ENCODE measurements around the gene PPIL4.
A peak's percentile ranks its signal among the peaks of the same experiment; 100 is the strongest.

Gene PPIL4

DNA sequence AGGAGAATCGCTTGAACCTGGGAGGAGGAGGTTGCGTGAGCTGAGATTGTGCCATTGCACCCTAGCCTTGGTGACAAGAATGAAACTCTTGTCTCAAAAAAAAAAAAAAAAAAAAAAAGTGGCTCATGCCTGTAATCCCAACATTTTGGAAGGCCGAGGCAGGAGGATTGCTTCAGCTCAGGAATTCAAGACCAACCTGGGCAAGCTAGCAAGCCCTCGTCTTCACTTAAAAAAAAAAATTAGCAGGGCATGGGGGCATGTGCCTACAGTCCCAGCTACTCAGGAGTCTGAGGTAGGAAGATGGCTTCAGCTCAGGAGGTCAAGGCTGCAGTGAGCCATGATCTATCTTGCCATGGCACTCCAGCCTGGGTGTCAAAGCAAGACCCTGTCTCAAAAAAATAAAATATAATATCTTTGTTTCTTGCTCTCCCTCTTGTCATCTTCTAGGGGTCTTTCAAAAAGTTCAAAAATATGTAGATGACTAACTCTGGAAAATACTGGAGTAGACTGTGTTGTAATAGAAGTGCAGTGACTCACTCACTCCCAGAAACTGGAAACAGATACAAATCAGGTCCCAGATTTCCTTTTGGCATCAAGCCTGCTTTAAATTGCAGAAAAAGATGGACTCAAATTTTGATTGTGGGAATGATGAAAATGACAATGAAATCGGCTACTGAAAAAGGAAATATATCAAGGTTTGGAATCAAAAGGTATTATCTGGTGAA lies 17.5 kb upstream of the PPIL4 start:
- Histone ChIP-seq H4K5ac (ENCODE audit: low read length) (no peak overlapping the region), H2AK5ac (ENCODE audit: low read length) (no peak overlapping the region), H2BK5ac (ENCODE audit: low read length) (no peak overlapping the region), H3K4me1 (ENCODE audit: control insufficient read depth, low read depth, low read length) (no peaks in the 10 kb centered on the region), H3K4ac (ENCODE audit: low read depth, low read length) (no peak overlapping the region), H3K79me1 (ENCODE audit: low read length) (peaks cover 7% of the 10 kb centered on the region), H3K79me2 (ENCODE audit: control insufficient read depth, insufficient read depth, low read length) (peaks cover 12% of the 10 kb centered on the region), H3K23ac (ENCODE audit: low read length) (no peak overlapping the region), H3K18ac (ENCODE audit: low read length) (no peak overlapping the region), H3K36me3 (ENCODE audit: control insufficient read depth, insufficient read depth, low read length) (no peaks in the 10 kb centered on the region), H3K27ac (ENCODE audit: low read depth, low read length) (no peak overlapping the region), H4K8ac (ENCODE audit: low read depth, low read length) (no peak overlapping the region), H3K9ac (ENCODE audit: low read length) (no peak overlapping the region), H2BK15ac (replicated peaks; ENCODE audit: low read depth) (no peak overlapping the region), H2BK120ac (ENCODE audit: low read depth, low read length) (no peak overlapping the region), H3K4me3 (ENCODE audit: low read length) (no peak overlapping the region), H3K56ac (ENCODE audit: low read length) (no peak overlapping the region), H3K4me2 (ENCODE audit: low read length) (no peak overlapping the region), H3K27me3 (ENCODE audit: insufficient read depth, low read length, poor library complexity) (no peaks in the 10 kb centered on the region)
- no CpG with 5 or more reads among the region's 5 CpGs for WGBS (ENCODE audit: extremely low coverage, insufficient coverage, low lambda C conversion rate)
- DNase-seq, result no peak

DNA sequence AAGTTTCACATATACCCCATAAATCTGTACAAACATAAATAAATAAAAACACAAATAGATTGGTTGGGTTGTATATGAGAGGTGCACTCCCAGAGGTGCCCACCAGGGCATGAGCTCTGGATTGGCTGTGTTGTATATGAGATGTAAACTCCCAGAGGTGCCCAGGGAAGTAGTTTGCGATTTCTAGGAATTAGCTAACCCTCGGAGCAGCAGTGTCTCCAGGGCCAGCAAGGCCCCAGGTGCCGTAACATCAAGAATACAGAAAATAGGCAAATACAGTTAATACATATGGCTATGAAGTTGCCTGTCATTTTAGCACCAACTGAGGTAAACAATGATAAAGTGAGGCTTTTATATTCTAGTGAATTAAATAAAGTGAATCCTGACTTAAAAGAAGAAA lies 14.9 kb upstream of the PPIL4 start:
- peak; percentile 29 for DNase-seq
- H3K18ac ChIP-seq (ENCODE audit: low read length), result no peak overlapping the region
- no peak overlapping the region for H2BK120ac ChIP-seq (ENCODE audit: low read depth, low read length)
- H4K5ac ChIP-seq (ENCODE audit: low read length), result no peak overlapping the region
- H3K79me2 ChIP-seq (ENCODE audit: control insufficient read depth, insufficient read depth, low read length), result no peaks in the 10 kb centered on the region
- no peak overlapping the region for H3K4me2 ChIP-seq (ENCODE audit: low read length)
- H3K36me3 ChIP-seq (ENCODE audit: control insufficient read depth, insufficient read depth, low read length), result no peaks in the 10 kb centered on the region
- H3K9ac ChIP-seq (ENCODE audit: low read length), result no peak overlapping the region
- no peak overlapping the region for H3K4me3 ChIP-seq (ENCODE audit: low read length)
- H3K4me1 ChIP-seq (ENCODE audit: control insufficient read depth, low read depth, low read length), result no peaks in the 10 kb centered on the region
- no CpG with 5 or more reads among the region's 3 CpGs for WGBS (ENCODE audit: extremely low coverage, insufficient coverage, low lambda C conversion rate)
- no peaks in the 10 kb centered on the region for H3K27me3 ChIP-seq (ENCODE audit: insufficient read depth, low read length, poor library complexity)
- no peak overlapping the region for H2BK5ac ChIP-seq (ENCODE audit: low read length)
- H3K23ac ChIP-seq (ENCODE audit: low read length), result no peak overlapping the region
- no peak overlapping the region for H3K27ac ChIP-seq (ENCODE audit: low read depth, low read length)
- no peak overlapping the region for H2BK15ac ChIP-seq (replicated peaks; ENCODE audit: low read depth)
- H3K56ac ChIP-seq (ENCODE audit: low read length), result no peak overlapping the region
- H3K79me1 ChIP-seq (ENCODE audit: low read length), result no peaks in the 10 kb centered on the region
- H3K4ac ChIP-seq (ENCODE audit: low read depth, low read length), result no peak overlapping the region
- H4K8ac ChIP-seq (ENCODE audit: low read depth, low read length), result no peak overlapping the region
- H2AK5ac ChIP-seq (ENCODE audit: low read length), result no peak overlapping the region

DNA sequence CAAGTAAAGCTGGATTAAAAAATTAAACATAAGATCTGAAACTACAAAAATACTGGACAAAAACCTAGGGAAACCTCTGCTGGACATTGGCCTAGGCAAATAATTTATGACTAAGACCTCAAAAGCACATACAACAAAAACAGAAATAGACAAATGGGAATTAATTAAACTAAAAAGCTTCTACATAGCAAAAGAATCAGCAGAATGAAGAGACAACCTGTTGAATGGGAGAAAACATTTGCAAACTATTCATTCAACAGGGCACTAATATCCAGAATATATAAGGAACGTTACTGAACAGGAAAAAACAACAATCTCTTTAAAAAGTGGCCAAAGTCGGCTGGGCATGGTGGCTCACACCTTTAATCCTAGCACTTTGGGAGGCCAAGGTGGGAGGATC lies 13.5 kb upstream of the PPIL4 start:
- Histone ChIP-seq H3K79me2 (ENCODE audit: control insufficient read depth, insufficient read depth, low read length) (no peaks in the 10 kb centered on the region), H3K18ac (ENCODE audit: low read length) (no peak overlapping the region), H3K27me3 (ENCODE audit: insufficient read depth, low read length, poor library complexity) (no peaks in the 10 kb centered on the region), H3K23ac (ENCODE audit: low read length) (no peak overlapping the region), H3K9ac (ENCODE audit: low read length) (no peak overlapping the region), H3K4me2 (ENCODE audit: low read length) (no peak overlapping the region), H2BK120ac (ENCODE audit: low read depth, low read length) (no peak overlapping the region), H3K56ac (ENCODE audit: low read length) (no peak overlapping the region), H4K5ac (ENCODE audit: low read length) (no peak overlapping the region), H2BK5ac (ENCODE audit: low read length) (no peak overlapping the region), H3K4me1 (ENCODE audit: control insufficient read depth, low read depth, low read length) (no peaks in the 10 kb centered on the region), H3K27ac (ENCODE audit: low read depth, low read length) (no peak overlapping the region), H3K36me3 (ENCODE audit: control insufficient read depth, insufficient read depth, low read length) (no peaks in the 10 kb centered on the region), H3K4me3 (ENCODE audit: low read length) (no peak overlapping the region), H2AK5ac (ENCODE audit: low read length) (no peak overlapping the region), H2BK15ac (replicated peaks; ENCODE audit: low read depth) (no peak overlapping the region), H4K8ac (ENCODE audit: low read depth, low read length) (no peak overlapping the region), H3K79me1 (ENCODE audit: low read length) (no peaks in the 10 kb centered on the region), H3K4ac (ENCODE audit: low read depth, low read length) (no peak overlapping the region)
- WGBS (ENCODE audit: extremely low coverage, insufficient coverage, low lambda C conversion rate), result no CpG with 5 or more reads among the region's 2 CpGs
- DNase-seq, result no peak

DNA sequence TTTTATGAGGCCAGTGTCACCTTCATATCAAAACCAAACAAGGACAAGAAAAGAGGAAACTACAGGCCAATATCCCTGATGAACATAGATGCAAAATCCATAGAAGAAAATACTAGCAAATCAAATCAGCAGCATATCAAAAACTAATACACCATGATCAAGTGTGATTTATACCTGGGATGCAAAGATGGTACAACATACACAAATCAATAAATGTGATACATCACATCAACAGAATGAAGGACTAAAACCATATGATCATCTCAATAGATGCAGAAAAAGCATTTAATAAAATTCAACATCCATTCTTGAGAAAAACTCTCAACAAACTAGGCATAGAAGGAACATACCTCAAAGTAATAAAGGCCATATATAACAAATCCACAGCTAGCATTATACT lies 12.2 kb upstream of the PPIL4 start:
- Histone ChIP-seq H2AK5ac (ENCODE audit: low read length) (no peak overlapping the region), H3K56ac (ENCODE audit: low read length) (no peak overlapping the region), H3K4me2 (ENCODE audit: low read length) (no peak overlapping the region), H3K9ac (ENCODE audit: low read length) (no peak overlapping the region), H3K4ac (ENCODE audit: low read depth, low read length) (no peak overlapping the region), H2BK15ac (replicated peaks; ENCODE audit: low read depth) (no peak overlapping the region), H2BK120ac (ENCODE audit: low read depth, low read length) (no peak overlapping the region), H3K18ac (ENCODE audit: low read length) (no peak overlapping the region), H3K79me1 (ENCODE audit: low read length) (no peaks in the 10 kb centered on the region), H3K4me1 (ENCODE audit: control insufficient read depth, low read depth, low read length) (no peaks in the 10 kb centered on the region), H3K27me3 (ENCODE audit: insufficient read depth, low read length, poor library complexity) (no peaks in the 10 kb centered on the region), H3K79me2 (ENCODE audit: control insufficient read depth, insufficient read depth, low read length) (no peaks in the 10 kb centered on the region), H4K5ac (ENCODE audit: low read length) (no peak overlapping the region), H4K8ac (ENCODE audit: low read depth, low read length) (no peak overlapping the region), H3K23ac (ENCODE audit: low read length) (no peak overlapping the region), H3K36me3 (ENCODE audit: control insufficient read depth, insufficient read depth, low read length) (no peaks in the 10 kb centered on the region), H3K27ac (ENCODE audit: low read depth, low read length) (no peak overlapping the region), H2BK5ac (ENCODE audit: low read length) (no peak overlapping the region), H3K4me3 (ENCODE audit: low read length) (no peak overlapping the region)
- no peak for DNase-seq

DNA sequence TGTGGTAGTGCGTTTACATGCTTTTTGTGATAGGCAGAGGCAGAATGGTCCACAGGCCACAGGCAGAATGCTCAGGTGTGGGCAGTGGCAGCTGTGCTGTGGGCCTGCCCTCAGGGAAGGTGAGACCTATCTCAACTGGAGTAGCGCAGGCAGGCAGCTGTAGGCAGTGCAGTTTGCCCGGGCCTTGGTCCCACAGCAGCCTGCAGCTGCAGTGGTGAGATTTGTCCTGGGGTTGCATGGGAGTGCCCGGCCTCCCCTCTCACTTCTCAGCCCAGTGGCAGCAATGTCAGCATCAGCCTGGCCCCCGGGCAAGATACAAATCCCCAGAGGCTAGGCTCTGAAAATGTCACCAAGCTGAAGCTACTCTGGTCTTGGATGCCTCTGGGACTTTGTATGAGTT lies 6.1 kb upstream of the PPIL4 start:
- Histone ChIP-seq H3K56ac (ENCODE audit: low read length) (no peak overlapping the region), H3K23ac (ENCODE audit: low read length) (no peak overlapping the region), H3K27ac (ENCODE audit: low read depth, low read length) (no peak overlapping the region), H3K4me1 (ENCODE audit: control insufficient read depth, low read depth, low read length) (no peaks in the 10 kb centered on the region), H2BK120ac (ENCODE audit: low read depth, low read length) (no peak overlapping the region), H4K8ac (ENCODE audit: low read depth, low read length) (no peak overlapping the region), H3K4me3 (ENCODE audit: low read length) (no peak overlapping the region), H3K27me3 (ENCODE audit: insufficient read depth, low read length, poor library complexity) (no peaks in the 10 kb centered on the region), H2AK5ac (ENCODE audit: low read length) (no peak overlapping the region), H3K18ac (ENCODE audit: low read length) (no peak overlapping the region), H3K4me2 (ENCODE audit: low read length) (no peak overlapping the region), H3K4ac (ENCODE audit: low read depth, low read length) (no peak overlapping the region), H2BK5ac (ENCODE audit: low read length) (no peak overlapping the region), H3K79me2 (ENCODE audit: control insufficient read depth, insufficient read depth, low read length) (no peaks in the 10 kb centered on the region), H2BK15ac (replicated peaks; ENCODE audit: low read depth) (no peak overlapping the region), H3K79me1 (ENCODE audit: low read length) (no peaks in the 10 kb centered on the region), H3K36me3 (ENCODE audit: control insufficient read depth, insufficient read depth, low read length) (no peaks in the 10 kb centered on the region), H3K9ac (ENCODE audit: low read length) (no peak overlapping the region), H4K5ac (ENCODE audit: low read length) (no peak overlapping the region)
- no peak for DNase-seq
- no CpG with 5 or more reads among the region's 5 CpGs for WGBS (ENCODE audit: extremely low coverage, insufficient coverage, low lambda C conversion rate)

DNA sequence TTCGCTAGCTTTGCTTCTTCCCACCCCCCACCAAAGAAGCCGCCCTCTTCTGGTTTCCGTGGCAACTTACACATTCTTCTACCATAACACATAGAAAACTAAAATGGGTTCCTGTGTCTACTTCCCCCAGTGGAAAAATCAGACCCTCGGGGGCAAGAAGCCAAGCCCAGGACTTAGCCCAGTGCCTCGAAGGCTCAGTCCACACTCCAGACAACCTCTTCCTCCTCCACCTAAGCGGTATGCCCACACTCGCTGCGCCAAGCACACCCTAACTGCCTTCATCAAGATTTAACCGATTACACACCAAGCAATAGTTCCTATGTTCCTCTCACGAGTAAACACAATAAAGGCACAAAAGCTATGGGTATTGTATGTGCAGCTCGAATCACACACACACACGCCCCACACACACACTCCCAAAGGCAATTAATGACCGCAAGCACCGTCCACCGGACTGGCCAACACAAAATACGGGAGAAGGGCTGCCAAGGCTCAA lies 537 bp downstream of the PPIL4 start:
- Histone ChIP-seq H2BK120ac (ENCODE audit: low read depth, low read length) (no peak overlapping the region), H3K27ac (ENCODE audit: low read depth, low read length) (peak overlapping the region; percentile 40), H3K56ac (ENCODE audit: low read length) (peak overlapping the region; percentile 94), H3K4ac (ENCODE audit: low read depth, low read length) (peak overlapping the region; percentile 41), H3K18ac (ENCODE audit: low read length) (peak overlapping the region; percentile 66), H3K4me3 (ENCODE audit: low read length) (peak overlapping the region; percentile 68), H3K4me2 (ENCODE audit: low read length) (peak overlapping the region; percentile 82), H4K5ac (ENCODE audit: low read length) (no peak overlapping the region), H3K4me1 (ENCODE audit: control insufficient read depth, low read depth, low read length) (no peaks in the 10 kb centered on the region), H2BK15ac (replicated peaks; ENCODE audit: low read depth) (no peak overlapping the region), H3K9ac (ENCODE audit: low read length) (peak overlapping the region; percentile 78), H3K79me1 (ENCODE audit: low read length) (peaks cover 7% of the 10 kb centered on the region), H4K8ac (ENCODE audit: low read depth, low read length) (no peak overlapping the region), H3K79me2 (ENCODE audit: control insufficient read depth, insufficient read depth, low read length) (peaks cover 29% of the 10 kb centered on the region), H2BK5ac (ENCODE audit: low read length) (no peak overlapping the region), H3K23ac (ENCODE audit: low read length) (no peak overlapping the region), H3K36me3 (ENCODE audit: control insufficient read depth, insufficient read depth, low read length) (no peaks in the 10 kb centered on the region), H2AK5ac (ENCODE audit: low read length) (no peak overlapping the region), H3K27me3 (ENCODE audit: insufficient read depth, low read length, poor library complexity) (no peaks in the 10 kb centered on the region)
- DNase-seq, result peak; percentile 79
- whole genome bisulfite sequencing (ENCODE audit: extremely low coverage, insufficient coverage, low lambda C conversion rate), result no CpG with 5 or more reads among the region's 16 CpGs
